Activated naive CD8-positive, alpha-beta T cell treated with anti-CD3 and anti-CD28 coated beads for 36 hours (primary cell): ENCODE results near the gene PTGR2. TPM values are rescaled to one million over a fixed set of nuclear protein-coding genes. Genes with fewer than 3 reads are reported as not detected.
"Not testable (repeated sequence)": the region's sequence is repeated elsewhere in the genome, so short reads cannot be mapped to it uniquely, and the experiment has no call there.

Experiments
- DNase-seq: peaks from one replicate; pipeline ENCODE4 v3.0.0; 2021
- H3K27ac Mint-ChIP-seq: one replicate; pipeline ENCODE4 v1.8.0; 2022; ENCODE audit warnings: mild to moderate bottlenecking, moderate library complexity, mixed read lengths
- H3K27me3 Mint-ChIP-seq: one replicate; pipeline ENCODE4 v1.8.0; 2022; ENCODE audit warnings: mild to moderate bottlenecking, mixed read lengths
- H3K36me3 Mint-ChIP-seq: one replicate; pipeline ENCODE4 v1.8.0; 2021; ENCODE audit warnings: mild to moderate bottlenecking, mixed read lengths
- H3K4me1 Mint-ChIP-seq: one replicate; pipeline ENCODE4 v1.8.0; 2021; ENCODE audit warnings: mixed read lengths
- H3K4me3 Mint-ChIP-seq: one replicate; pipeline ENCODE4 v1.8.0; 2022; ENCODE audit warnings: mild to moderate bottlenecking, moderate library complexity, mixed read lengths
- H3K9me3 Mint-ChIP-seq: one replicate; pipeline ENCODE4 v1.8.0; 2022; ENCODE audit warnings: mixed read lengths
- total RNA-seq, 2 experiments: library from RNA; stranded (reverse); gene quantifications; one replicate each; pipeline ENCODE4 v1.2.3, GENCODE V29; 2021

Gene PTGR2
- total RNA-seq, 2 experiments from 2014 or later, result 6.5 to 6.7 TPM

DNA sequence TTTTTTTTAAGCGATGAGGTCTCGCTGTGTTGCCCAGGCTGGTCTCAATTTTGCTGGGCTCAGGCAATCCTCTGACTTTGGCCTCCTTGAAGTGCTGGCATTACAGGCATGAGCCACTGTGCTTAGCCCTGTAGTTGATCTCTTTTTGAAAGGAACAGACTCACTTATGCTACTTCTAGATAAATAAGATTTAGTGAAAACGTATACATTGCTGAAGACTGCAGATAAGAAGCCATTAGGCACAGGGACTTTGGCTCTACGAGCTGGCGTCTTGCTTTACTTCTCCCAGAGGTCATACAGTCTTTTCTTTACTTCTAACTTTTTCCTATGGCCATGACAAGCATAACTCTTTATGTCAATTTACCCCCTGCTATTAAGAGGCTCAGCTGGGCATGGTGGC, 9.4 kb downstream of the PTGR2 start:
- H3K27me3 Mint-ChIP-seq, result no peaks in the 10 kb centered on the region
- no peaks in the 10 kb centered on the region for H3K4me1 Mint-ChIP-seq
- H3K27ac Mint-ChIP-seq, result no peak overlapping the region
- no peak for DNase-seq
- no peaks in the 10 kb centered on the region for H3K9me3 Mint-ChIP-seq
- no peak overlapping the region for H3K4me3 Mint-ChIP-seq
- peaks cover 4% of the 10 kb centered on the region for H3K36me3 Mint-ChIP-seq

GRCh38 chr14:73862480-73862879, 10.8 kb downstream of the PTGR2 start:
- Mint-ChIP-seq H3K4me3 (no peak overlapping the region), H3K27ac (no peak overlapping the region), H3K36me3 (peaks cover 6% of the 10 kb centered on the region), H3K4me1 (no peaks in the 10 kb centered on the region), H3K9me3 (no peaks in the 10 kb centered on the region), H3K27me3 (no peaks in the 10 kb centered on the region)
- no peak for DNase-seq

GRCh38 chr14:73863209-73863608, 11.6 kb downstream of the PTGR2 start:
- no peak for DNase-seq
- H3K9me3 Mint-ChIP-seq, result no peaks in the 10 kb centered on the region
- H3K36me3 Mint-ChIP-seq, result peaks cover 6% of the 10 kb centered on the region
- H3K4me3 Mint-ChIP-seq, result no peak overlapping the region
- no peak overlapping the region for H3K27ac Mint-ChIP-seq
- H3K4me1 Mint-ChIP-seq, result no peaks in the 10 kb centered on the region
- H3K27me3 Mint-ChIP-seq, result no peaks in the 10 kb centered on the region

GRCh38 chr14:73865534-73866113, 14.0 kb downstream of the PTGR2 start:
- Mint-ChIP-seq H3K36me3 (peaks cover 6% of the 10 kb centered on the region), H3K27ac (no peak overlapping the region), H3K4me3 (no peak overlapping the region), H3K9me3 (no peaks in the 10 kb centered on the region), H3K4me1 (no peaks in the 10 kb centered on the region), H3K27me3 (no peaks in the 10 kb centered on the region)
- DNase-seq, result no peak

- not testable (repeated sequence) for H3K36me3 Mint-ChIP-seq, H3K27me3 Mint-ChIP-seq, H3K9me3 Mint-ChIP-seq, DNase-seq, H3K4me3 Mint-ChIP-seq, H3K4me1 Mint-ChIP-seq, H3K27ac Mint-ChIP-seq
These were observed 18.1 kb downstream of the PTGR2 start for GRCh38 chr14:73869754-73870153.

GRCh38 chr14:73870525-73871235, 19.0 kb downstream of the PTGR2 start:
- Mint-ChIP-seq H3K27ac (no peak overlapping the region), H3K36me3 (peaks cover 2% of the 10 kb centered on the region), H3K27me3 (no peaks in the 10 kb centered on the region), H3K4me3 (no peak overlapping the region), H3K4me1 (no peaks in the 10 kb centered on the region), H3K9me3 (no peaks in the 10 kb centered on the region)
- DNase-seq, result no peak

DNA sequence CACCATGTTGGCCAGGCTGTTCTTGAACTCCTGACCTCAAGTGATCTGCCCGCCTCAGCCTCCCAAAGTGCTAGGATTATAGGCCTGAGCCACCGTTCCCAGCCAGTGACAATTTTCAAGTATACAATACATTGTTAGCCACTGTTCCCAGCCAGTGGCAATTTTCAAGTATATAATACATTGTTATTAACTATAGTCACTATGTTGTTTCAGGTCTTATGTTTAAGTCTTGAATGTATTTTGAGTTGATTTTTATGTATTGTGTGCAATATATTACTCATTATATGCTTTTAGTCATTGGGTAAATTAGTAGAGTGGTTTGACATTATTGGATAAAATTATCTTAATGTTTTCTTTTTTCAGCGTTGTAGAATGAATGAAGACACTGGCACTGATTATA, 22.0 kb downstream of the PTGR2 start:
- Mint-ChIP-seq H3K27ac (no peak overlapping the region), H3K36me3 (no peaks in the 10 kb centered on the region), H3K9me3 (no peaks in the 10 kb centered on the region), H3K27me3 (no peaks in the 10 kb centered on the region), H3K4me1 (no peaks in the 10 kb centered on the region), H3K4me3 (no peak overlapping the region)
- DNase-seq, result no peak

DNA sequence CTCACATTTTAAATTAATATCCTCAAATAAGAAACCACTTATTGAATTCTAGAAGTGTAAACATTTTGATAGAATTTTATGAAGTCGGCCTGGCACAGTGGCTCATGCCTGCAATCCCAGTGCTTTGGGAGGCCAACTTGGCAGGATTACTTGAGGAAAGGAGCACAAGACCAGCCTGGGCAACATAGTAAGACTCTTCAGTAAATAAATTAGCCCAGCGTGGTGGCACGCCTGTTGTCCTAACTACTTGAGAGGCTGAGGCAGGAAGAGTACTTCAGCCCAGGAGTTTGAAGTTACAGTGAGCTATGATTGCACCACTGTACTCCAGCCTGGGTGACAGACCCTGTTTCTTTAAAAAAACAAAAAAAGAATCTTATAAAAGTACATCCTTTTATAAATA, 26.2 kb downstream of the PTGR2 start:
- no peaks in the 10 kb centered on the region for H3K9me3 Mint-ChIP-seq
- no peaks in the 10 kb centered on the region for H3K27me3 Mint-ChIP-seq
- no peak overlapping the region for H3K4me3 Mint-ChIP-seq
- no peaks in the 10 kb centered on the region for H3K4me1 Mint-ChIP-seq
- no peak overlapping the region for H3K27ac Mint-ChIP-seq
- no peak for DNase-seq
- H3K36me3 Mint-ChIP-seq, result no peaks in the 10 kb centered on the region

DNA sequence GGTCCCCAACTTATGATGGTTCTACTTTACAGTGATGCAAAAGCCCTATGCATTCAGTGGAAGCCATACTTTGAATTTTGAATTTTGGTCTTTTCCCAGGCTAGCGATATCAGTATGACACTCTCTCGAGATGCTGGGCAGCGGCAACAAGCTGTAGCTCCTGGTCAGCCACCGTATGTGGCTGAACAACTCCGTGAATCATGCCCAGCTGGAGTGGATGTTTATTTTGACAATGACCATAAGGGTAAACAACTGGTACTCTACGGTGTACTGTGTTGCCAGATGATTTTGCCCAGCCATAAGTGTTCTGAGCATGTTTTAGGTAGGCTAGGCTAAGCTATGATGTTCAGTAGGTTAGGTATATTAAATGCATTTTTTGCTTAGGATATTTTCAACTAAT, 26.8 kb downstream of the PTGR2 start:
- Mint-ChIP-seq H3K27me3 (no peaks in the 10 kb centered on the region), H3K36me3 (no peaks in the 10 kb centered on the region), H3K4me1 (no peaks in the 10 kb centered on the region), H3K9me3 (no peaks in the 10 kb centered on the region), H3K27ac (no peak overlapping the region), H3K4me3 (no peak overlapping the region)
- no peak for DNase-seq

DNA sequence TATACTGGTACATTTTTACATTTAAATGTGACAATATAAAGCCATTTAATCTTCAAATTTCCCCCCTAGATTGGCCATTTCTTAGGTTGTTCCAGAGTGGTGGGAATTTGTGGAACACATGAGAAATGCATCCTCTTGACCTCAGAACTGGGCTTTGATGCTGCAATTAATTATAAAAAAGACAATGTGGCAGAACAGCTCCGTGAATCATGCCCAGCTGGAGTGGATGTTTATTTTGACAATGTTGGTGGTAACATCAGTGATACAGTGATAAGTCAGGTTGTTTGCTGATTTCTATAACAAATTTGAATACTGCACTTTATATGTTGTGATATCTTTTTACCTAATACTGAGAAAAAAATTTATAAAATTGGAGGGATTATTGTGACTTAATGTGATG, 27.4 kb downstream of the PTGR2 start:
- no peak overlapping the region for H3K4me3 Mint-ChIP-seq

GRCh38 chr14:73884438-73885190, 33.0 kb downstream of the PTGR2 start:
- Mint-ChIP-seq H3K9me3 (no peaks in the 10 kb centered on the region), H3K4me3 (peak overlapping the region; percentile 89), H3K27ac (peak overlapping the region; percentile 25), H3K4me1 (peaks cover 34% of the 10 kb centered on the region), H3K27me3 (no peaks in the 10 kb centered on the region), H3K36me3 (peaks cover 15% of the 10 kb centered on the region)
- no peak for DNase-seq

More for the DNA sequence above, 27.4 kb downstream of the PTGR2 start:
- Mint-ChIP-seq H3K27ac (no peak overlapping the region), H3K4me1 (no peaks in the 10 kb centered on the region), H3K27me3 (no peaks in the 10 kb centered on the region), H3K36me3 (no peaks in the 10 kb centered on the region), H3K9me3 (no peaks in the 10 kb centered on the region)
- DNase-seq, result no peak

GRCh38 chr14:73886449-73887317, 35.1 kb downstream of the PTGR2 start, which contains the start of gene ZNF410:
Gene ZNF410, plus strand, starts transcription at chr14:73886859. Its CDS starts 5,317 bp downstream, at chr14:73892176.
- DNase-seq, result peak; percentile 96
- H3K27me3 Mint-ChIP-seq, result no peaks in the 10 kb centered on the region
- peak within 1 kb of the TSS; percentile 89 for H3K4me3 Mint-ChIP-seq
- peak within 1 kb of the TSS; percentile 97 for H3K27ac Mint-ChIP-seq
- no peaks in the 10 kb centered on the region for H3K9me3 Mint-ChIP-seq
- peaks cover 15% of the 10 kb centered on the region for H3K36me3 Mint-ChIP-seq
- peaks cover 41% of the 10 kb centered on the region for H3K4me1 Mint-ChIP-seq

DNA sequence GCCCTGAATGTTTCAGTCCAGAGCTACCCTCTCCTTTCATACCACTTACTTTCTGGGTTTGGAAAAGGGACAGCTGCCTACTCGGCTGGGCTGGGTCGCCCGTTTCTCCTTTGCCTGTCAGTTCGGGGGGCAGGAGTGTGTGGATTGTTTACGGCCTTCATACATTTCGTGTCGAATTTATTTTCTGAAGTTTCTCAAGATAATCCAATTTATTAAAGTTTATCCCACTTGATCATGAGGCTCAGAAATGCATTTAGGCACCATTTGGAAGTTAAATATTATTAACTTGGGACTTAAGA, 35.6 kb downstream of the PTGR2 start:
- Mint-ChIP-seq H3K36me3 (peaks cover 19% of the 10 kb centered on the region), H3K4me3 (peak overlapping the region; percentile 89), H3K27ac (peak overlapping the region; percentile 97), H3K4me1 (peaks cover 45% of the 10 kb centered on the region), H3K9me3 (no peaks in the 10 kb centered on the region), H3K27me3 (no peaks in the 10 kb centered on the region)
- DNase-seq, result no peak

DNA sequence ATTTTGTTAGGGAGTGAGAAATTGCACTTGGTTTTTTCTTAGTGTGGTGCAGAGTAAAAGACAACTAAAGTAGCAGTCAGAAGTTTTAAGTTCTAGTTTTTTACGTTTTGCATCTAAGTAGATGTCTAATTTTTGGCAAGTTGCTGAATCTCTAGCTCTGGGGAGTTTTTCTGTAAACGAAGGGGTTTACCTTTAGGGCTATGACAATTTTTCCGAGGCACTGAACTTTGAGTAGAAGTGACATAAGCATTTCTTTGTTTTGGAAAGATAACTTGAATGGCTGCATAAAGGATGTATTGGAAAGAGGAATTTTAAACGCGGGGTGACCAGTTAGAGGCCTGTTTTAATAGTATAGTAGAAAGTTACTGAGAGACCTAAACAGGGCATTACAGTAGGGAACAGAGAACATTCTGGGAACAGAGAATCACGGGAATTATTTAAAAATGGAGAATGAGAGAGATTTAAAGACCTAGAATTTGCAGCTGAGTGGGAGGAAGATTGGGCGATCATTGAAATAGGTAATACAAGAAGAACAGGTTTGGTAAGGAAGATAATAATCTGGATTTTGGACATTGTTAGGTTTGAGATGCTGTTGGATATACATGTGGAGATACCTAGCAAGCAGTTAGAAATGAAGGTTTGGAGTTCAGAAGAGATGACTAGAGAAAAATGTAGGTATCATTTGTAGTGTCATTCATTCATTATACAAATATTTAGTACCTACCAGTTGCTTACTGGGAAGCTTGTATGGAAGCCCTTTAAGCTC, 36.2 kb downstream of the PTGR2 start:
- H3K27me3 Mint-ChIP-seq, result no peaks in the 10 kb centered on the region
- peaks cover 19% of the 10 kb centered on the region for H3K36me3 Mint-ChIP-seq
- peaks cover 45% of the 10 kb centered on the region for H3K4me1 Mint-ChIP-seq
- no peaks in the 10 kb centered on the region for H3K9me3 Mint-ChIP-seq
- peak overlapping the region; percentile 89 for H3K4me3 Mint-ChIP-seq
- peak overlapping the region; percentile 97 for H3K27ac Mint-ChIP-seq
- no peak for DNase-seq
